NCI-H2081 (cell line): ENCODE measurements around the gene RINL.

Experiments used
- DNase-seq, 2 experiments: peaks; one replicate each; lab custom pipeline; 2025; lab: John Stamatoyannopoulos, UW

Gene RINL, protein sequence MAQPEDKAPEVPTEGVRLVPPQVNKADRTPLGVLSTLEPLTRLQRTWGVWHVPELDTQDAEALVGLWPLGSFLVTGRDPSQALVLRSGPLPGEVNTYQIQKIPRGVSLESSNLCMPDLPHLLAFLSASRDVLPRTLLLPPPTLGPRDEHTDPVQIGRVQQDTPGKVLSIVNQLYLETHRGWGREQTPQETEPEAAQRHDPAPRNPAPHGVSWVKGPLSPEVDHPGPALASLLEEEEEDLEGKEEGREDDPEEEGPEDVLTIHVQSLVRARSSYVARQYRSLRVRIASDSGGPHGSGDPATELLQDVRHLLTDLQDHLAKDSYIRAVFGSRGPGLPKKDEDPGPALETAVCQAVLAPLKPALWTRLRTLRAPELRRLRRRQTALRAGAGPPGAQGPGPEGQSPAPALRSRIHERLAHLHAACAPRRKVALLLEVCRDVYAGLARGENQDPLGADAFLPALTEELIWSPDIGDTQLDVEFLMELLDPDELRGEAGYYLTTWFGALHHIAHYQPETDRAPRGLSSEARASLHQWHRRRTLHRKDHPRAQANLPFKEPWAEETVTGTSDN

DNA sequence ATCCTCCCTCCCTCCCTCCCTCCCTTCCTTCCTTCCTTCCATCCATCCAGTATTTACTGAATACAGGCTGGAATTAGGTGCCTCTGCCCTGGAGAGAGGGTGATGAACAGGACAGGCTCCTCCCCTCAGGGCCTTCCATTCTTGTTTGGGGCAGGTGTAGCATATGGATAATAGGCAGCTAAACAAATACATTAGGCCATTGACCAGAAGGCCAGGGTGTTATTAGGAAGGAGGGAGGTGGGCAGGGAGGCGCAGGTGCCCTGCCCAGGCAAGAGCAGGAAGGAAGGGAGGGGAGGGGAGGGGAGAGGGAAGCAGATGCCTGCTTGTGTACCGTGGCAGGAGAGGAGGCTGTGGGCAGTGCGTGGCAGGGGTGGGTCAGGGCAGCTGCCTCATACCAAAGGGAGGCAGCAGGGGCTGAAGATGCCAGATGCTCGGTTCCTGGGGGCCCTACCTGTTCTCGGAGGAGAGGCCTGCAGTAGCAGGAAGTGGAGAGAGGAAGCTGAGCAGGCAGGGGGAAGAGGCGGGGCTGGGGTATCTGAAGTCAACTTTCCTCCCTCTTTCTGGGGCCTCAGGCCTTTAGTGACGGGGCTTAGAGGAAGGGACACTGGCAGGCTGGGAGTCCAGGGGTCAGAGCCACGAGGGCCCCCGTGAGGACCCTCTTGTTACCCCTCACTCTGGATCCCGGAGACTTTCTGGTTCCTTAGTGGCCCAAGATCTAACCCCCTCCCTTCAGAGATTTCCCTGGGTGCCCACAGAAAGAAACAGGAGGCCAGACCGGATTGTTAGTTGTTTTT is at the start of gene RINL:
RINL (minus strand) TSS at position 495 of the 794 bp plus-strand sequence. CDS start 1,533 bp downstream, outside the sequence.
- peak; percentile 91 to 97 for DNase-seq

DNA sequence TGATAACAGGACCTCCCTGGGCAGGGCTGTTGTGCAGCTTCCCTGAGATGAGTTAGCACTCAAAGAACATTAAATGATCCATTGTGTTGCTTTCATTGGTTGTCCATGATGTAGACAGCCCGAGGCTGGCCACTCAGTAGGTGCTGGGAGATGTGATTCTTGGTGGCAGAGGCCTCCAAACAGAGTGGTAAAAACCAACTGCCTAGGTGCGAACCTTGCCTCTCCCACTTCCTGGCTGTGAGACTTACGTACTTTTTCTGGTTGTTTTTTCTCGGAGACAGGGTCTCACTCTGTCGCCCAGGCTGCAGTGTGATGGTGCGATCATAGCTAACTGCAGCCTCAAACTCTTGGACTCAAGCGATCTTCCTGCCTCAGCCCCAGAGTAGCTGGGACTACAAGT is 46.3 kb upstream of the RINL start:
- DNase-seq: no peak

DNA sequence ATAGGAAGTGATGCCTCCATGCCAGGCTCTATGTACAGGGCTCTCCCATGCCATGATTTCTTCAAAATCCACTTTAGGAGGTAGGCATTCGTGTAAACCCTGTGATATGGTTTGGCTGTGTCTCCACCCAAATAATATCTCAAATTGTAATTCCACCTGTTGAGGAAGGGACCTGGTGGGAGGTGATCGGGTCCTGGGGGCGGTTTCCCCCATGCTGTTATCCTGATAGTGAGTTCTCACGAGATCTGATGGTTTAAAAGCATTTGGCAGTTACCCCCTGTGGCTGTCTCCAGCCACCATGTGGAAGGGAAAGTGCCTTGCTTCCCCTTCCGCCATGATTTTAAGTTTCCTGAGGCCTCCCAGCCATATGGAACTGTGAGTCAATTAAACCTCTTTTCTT is 44.4 kb upstream of the RINL start:
- DNase-seq: no peak

DNA sequence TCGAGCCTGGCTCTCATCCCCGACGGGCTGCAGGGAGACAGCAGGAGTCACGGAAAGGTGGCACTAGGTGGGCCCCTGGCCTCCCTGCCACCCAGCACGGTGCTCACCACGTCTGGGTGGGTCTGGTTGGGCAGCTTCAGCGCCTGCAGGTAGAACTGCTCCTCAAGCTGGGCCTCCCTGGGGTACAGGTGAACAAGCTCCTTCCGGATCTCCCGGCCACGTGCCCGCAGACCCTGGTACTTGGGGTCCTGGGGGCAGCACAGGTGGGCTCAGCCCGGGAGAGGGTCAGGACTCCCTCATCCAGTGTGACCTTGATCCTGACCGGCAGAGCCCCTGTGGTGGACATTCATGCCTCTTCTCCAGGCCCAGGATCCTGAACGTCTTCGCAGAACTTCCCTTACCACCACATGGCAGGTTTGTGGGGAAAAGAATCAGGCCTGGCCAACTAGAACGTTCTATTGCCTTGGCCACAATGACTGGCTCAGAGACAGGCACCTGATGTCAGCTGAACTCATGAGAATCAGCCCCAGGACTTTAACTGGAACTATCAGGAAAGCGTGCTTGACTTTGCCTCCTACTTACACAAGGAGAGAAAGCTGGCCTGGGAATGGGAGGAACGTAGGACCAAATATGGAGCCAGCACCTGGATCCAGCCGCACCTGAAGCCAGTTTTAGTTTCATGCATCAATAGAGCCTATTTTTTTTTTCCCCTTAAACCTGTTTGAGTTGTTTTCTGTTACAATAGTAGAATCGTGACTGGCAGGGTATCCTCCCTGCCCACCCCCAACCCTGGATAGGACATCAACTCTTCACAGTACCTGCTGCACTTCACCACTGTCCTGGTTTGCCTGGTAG is 43.6 kb upstream of the RINL start:
- no peak for DNase-seq

DNA sequence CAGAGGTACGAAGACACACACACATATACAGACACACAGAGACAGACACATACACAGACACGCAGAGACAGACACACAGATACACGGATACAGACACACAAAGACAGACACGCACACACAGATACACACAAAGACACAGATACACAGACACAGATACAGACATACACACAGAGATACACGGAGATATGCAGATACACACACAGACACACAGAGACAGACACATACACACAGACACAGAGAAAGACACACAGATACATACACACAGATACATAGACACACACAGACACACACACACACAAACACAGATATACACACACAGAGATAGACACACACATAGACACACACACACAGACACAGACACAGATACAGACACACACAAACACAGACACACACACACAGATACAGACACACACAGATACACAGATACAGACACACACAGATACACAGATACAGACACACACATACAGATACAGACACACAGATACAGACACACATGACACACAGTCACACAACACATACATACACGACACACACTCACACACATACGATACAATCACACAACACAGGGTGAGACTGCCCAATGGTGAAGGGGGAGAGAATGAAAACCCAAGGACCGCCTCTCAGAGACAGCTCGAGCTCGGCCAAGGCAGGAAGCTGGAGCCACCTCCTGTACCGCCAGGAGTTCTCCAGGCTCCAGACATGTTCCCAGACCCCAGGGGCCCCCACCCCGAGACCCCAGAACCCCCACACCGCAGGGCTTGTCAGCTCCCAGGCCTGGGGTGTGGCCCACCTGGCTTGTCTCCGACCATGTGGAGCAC is 42.7 kb upstream of the RINL start:
- no peak for DNase-seq

DNA sequence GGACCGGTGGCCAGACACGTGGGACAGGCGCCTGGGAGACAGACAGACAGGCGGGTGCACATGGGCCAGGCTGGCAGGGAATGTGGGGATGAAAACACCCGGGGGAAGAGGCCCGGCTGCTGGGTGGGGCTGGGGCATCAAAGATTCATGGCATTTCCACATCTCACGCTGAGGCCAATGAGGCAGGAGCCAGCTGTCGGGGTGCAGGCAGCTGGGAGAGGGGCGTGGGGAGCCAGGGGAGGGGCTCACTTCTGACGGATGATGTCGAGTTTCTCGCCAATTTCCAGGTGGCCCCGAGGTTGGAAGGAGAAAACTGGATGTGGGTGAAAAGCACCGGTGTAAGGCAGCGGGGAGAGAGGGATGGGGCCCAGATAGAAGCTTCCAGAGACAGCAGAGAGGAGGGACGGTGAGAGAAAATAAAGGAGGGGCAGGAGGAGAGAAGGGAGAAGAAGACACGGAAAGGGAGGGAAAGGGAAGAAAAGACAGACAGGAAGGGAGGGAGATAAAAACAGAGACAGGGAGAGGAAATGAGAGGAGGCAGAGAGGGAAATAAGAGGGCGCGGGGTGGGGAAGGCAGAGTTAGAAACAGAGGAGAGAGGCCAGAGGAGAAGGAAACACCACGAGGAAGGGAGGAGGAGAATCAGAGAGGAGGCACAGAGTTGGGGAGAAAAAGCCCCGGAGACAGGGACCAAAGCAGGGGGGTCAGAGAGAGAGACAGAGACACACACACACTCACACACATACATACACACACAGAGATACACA is 41.9 kb upstream of the RINL start:
- DNase-seq: no peak

DNA sequence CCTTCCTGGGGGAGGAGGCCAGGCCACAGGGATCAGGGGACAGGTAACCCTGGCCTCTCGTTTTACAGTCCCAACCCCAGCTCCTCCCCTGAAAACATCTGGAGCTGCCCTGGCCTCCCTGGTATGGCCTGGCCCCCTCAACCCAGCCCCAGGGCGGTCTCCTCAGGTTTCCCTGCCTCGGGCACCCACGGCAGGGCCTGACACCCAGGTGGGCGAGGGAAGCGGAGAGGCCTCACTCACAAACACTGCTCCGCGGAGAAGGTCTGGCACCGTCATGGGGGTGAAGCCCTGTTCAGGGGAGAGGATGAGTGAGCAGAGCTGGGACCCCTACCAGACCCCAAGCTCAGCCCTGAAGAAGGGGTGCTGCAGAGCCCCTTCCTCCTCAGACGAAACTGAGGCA is 40.5 kb upstream of the RINL start:
- DNase-seq: no peak

DNA sequence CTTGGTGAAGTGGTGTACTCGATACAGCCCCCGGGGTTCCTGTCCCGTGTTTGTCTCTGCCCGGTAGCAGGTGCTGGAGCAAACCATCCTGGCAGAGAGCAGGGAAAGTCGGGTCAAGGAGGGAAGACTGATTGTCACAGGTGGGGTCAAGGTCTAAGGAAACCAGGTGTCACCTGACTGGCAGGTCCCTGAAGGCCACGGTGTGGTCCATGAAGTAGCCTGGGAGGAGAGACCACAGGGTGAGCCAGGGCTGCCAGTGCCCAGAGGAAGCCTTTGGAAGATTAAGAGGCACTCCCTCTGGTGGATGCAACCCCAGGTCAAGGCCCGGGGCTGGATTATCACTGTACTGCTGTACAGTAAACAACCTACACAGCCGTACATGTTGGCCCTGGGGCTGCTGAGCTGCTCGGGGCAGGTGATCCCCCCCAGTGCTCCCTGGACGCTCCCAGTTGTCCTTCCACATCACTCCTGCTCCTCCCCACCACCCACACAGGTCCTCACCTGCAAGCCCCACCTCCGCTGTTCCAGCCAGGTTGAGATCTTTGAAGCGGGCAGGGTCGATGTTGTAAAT is 39.9 kb upstream of the RINL start:
- DNase-seq: no peak

DNA sequence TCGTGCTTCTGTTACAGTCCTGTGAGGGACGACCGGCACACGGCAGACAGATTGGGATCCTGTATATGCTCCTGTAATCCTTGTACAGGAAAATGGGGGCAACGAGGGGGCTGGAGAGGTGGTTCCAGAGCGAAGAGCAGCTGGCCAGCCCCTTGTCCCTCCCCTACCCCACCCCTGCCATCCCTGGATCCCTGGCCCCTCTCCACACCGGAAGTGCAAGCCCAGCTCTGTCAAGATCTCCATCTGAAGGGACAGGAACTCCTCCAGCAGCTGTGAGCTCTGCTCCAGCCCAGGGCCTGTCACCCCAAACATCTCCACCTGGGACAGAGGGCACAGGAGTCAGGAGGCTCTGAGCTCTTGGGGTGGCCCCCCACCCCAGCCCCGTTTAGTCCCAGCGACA is 39.4 kb upstream of the RINL start:
- no peak for DNase-seq

DNA sequence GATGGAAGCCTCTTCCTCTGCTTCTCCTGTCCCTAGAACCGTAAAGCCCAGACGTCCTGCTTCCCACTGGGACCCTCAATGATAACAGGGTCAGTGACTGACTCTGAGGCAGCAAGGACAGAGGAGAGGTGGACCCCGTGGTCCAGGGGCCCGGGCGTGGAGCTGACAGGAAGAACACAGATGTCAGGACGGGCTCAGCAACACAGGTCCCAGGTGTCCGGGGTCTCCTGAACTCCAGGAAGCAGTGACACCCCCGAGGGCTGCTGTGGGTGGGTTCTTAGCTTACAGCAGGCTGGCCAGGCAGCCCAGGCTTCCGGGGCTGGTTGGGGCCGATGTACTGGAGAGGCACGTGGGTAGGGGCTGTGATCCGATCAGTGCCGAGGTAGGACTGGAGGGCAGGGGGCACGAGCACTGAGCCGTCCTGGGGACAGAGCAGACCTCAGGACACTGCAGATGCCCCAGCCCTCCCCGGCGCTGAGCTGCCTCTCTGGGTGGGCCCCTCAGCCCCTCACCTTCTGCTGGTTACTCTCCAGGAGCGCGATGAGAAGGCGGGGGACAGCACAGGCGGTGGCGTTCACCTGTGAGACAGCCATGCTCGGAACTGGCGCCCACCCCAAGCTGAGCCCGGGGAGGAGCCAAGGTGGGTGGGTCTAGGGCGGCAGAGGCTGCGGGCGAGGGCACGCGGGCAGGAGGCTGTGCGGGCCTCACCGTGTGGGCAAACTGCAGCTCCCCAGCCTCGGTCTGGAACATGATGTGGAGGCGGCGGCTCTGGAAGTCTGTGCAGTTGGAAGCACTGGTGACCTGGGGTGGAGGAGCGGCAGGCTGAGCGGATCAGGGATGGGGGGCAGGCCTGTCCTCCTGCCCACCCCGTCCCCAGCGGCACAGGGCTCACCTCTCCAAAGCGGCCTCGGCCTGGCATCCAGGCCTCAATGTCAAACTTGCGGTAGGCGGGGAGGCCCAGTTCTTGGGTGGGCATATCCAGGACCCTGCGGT is 37.5 kb upstream of the RINL start:
- DNase-seq: no peak

DNA sequence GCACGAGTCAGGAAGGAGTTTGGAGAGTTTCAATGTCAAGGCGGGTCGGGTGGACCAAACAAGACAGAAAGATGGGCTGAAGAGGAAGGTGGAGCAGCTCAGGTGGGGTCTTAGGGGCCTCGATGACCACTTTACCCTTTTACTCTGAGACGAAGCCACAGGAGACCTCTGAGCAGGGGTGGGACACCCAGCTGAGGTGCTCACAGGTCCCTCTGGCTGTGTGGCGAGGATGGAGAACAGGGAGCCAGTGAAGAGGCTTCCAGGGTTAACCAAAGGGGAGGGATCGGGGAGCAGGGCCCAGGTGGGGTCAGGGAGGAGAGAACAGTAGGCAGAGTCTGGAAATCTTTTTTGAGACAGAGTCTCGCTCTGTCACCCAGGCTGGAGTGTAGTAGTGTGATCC is 35.9 kb upstream of the RINL start:
- no peak for DNase-seq

DNA sequence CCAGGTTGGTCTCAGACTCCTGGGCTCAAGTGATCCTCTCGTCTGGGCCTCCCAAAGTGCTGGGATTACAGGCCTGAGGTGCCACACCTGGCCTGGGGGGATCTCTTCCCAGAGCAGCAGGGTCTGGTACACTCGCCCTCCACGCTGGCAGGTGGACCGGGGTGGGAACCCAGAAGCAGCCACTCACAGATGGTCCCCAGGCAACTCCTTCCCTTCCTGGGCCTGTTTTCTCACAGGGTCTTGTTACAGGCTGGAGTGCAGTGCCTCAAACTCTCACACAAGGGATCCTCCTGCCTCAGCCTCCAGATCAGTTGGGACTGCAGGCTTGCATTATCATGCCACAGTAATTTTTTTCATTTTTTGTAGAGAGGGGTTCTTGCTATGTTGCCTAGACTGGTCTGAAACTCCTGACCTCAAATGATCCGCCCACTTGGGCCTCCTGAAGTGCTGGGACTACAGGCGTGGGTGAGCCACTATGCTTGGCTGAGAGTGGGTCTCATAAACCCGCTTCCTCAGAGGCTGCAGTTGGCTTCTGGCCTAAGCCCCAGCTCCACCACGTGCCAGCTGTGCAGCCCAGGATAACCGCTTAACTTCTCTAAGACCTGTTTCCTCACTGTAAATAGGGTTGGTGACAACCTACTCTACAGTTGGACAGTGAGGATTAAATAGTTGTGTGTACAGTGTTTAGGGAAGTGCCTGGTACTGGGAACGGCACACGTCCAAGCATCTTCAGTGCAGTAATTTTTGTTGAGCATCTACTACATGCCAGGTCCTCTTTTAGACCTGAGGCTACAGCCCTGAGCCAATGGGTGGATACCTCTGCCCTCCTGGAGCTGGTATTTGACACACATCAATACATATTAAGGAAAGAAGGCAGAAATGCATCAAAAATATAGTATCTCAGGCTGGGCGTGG is 34.8 kb upstream of the RINL start:
- DNase-seq: no peak

DNA sequence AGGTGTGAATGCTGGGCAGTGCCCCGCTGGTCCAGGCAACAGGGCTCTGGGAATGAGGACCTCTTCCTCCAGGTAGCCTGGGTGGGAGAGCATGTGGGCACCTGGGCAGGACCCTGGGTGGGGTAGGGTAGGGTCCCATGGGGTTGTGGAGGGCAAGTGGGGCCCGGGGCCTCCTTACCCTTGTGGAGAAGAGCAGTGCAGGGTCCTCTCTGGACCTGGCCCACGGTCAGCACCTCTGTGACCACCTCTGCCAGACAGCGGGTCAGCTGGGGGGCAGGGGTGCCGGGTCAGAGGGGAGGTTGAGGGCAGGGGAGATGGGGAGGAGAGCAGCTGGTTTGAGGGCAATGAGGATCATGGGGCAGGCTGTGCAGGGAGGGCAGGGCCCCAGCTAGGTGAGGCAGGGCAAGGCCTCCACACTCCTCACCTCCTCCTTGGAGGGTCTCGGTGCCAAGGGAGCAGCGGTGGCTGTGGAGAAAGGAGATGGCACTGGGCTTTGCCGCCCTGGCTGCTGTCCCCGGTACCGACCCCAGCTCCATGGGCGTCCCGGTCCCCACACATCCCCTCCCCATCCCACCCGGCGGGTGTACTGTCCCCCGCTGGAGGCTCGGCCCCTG is 33.4 kb upstream of the RINL start:
- DNase-seq: no peak

DNA sequence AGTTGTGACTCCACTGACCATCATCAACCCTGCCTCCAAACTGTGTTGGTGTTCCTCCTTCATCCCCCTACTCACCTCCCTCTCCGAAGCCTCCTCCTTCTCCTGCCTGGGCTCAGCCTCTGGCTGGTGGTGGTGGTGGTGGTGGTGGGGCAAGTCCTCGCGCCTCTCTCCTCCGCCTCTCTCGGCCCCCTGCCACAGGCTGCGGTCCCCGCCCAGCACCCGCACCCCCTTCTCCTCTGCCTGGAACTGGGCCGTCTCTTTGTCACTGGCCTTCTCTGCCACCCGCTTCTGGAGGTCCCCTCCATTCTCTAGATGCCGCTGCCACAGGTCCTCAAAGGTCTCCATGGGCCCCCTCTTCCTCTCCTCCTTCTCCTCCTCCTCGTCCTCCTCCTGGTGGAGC is 32.4 kb upstream of the RINL start:
- DNase-seq: no peak

DNA sequence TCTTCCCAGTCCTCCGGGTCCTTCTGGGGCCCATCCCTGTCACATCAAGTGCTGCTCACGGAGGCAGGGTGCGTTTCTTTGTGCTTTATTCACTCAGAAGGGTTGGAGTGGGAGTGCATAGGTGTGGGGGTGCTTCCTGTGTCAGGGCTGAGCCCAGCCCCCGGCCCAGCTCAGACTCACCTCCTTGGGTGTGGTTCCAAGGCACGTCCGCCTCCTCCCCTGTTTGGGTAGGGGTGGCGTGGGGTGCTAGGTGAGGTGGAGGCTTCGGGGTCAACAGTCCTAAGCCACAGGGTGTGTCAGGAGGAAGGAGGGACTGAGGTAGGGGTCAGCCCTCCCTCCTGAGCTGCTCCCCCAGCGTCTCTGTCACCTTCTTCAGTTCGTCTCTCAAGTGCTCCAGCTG is 30.8 kb upstream of the RINL start:
- no peak for DNase-seq

DNA sequence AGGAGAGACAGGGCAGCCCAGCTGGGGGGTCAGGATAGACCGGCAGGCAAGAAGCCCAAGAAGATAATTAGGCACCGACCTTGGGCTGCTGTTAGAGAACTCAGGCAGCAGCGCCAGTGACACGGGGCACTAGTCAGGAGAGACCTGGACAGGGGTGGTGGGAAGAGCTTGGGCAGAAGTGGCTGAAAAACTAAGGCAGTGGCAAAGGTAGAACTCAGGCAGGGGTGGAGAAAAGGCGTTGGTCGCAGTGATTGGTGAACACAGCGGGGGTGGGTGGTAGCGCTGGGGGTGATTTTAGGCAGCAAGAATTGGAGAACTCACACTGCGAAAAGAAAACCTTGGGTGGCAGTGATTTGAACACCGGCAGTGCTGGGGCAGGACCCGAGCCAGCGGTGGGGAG is 29.6 kb upstream of the RINL start:
- no peak for DNase-seq

DNA sequence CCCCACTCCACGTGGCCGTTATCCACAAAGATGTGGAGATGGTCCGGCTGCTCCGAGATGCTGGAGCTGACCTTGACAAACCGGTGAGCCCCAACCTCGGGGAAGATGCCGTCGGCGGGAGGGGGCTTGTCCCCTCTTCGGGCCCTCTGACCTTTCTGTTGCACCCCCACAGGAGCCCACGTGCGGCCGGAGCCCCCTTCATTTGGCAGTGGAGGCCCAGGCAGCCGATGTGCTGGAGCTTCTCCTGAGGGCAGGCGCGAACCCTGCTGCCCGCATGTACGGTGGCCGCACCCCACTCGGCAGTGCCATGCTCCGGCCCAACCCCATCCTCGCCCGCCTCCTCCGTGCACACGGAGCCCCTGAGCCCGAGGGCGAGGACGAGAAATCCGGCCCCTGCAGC is 29.2 kb upstream of the RINL start:
- DNase-seq: no peak
